ENCODE data around the gene KCNJ6. TPM values are rescaled to one million over a fixed set of nuclear protein-coding genes. Genes with fewer than 3 reads are reported as not detected.

Gene KCNJ6
- total RNA-seq, 4 donors from 2014 or later = 0.62 TPM; not detected in 3

DNA sequence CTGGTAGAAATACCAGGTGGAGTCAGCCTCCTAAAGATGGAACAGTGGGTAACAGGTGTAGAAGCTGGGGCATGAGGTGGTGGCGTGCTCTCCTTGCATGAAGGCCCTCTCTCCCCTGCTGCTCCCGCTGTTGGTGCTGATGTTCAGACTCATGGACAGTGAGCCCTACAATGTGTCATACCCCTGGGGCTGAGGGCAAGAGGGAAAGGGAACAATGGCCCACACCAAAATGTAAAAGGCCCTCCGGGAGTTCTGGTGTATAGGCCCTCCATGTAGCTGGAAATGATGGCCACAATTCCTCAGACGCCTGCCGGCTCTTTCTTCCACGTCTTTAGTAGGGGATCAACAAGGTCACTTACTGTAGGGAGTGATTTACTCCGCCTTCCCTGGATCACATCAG, 354.8 kb downstream of the KCNJ6 start:
- no peaks in the 10 kb centered on the region for H3K9me3 ChIP-seq
- intact Hi-C loops (cut with DNase I; ENCODE audit: low total_unique reads) = no loop called here
- no peak for TF ChIP-seq POLR2A (IDR thresholded peaks at IDR 0.05)
- TF ChIP-seq, protein P1, sequence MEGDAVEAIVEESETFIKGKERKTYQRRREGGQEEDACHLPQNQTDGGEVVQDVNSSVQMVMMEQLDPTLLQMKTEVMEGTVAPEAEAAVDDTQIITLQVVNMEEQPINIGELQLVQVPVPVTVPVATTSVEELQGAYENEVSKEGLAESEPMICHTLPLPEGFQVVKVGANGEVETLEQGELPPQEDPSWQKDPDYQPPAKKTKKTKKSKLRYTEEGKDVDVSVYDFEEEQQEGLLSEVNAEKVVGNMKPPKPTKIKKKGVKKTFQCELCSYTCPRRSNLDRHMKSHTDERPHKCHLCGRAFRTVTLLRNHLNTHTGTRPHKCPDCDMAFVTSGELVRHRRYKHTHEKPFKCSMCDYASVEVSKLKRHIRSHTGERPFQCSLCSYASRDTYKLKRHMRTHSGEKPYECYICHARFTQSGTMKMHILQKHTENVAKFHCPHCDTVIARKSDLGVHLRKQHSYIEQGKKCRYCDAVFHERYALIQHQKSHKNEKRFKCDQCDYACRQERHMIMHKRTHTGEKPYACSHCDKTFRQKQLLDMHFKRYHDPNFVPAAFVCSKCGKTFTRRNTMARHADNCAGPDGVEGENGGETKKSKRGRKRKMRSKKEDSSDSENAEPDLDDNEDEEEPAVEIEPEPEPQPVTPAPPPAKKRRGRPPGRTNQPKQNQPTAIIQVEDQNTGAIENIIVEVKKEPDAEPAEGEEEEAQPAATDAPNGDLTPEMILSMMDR (IDR thresholded peaks at IDR 0.05) = no peak
- H3K36me3 ChIP-seq = no peaks in the 10 kb centered on the region
- no peak for DNase-seq
- no peak overlapping the region for H3K27ac ChIP-seq
- H3K27me3 ChIP-seq = no peaks in the 10 kb centered on the region
- no peaks in the 10 kb centered on the region for H3K4me1 ChIP-seq
- H3K4me3 ChIP-seq = no peak overlapping the region

DNA sequence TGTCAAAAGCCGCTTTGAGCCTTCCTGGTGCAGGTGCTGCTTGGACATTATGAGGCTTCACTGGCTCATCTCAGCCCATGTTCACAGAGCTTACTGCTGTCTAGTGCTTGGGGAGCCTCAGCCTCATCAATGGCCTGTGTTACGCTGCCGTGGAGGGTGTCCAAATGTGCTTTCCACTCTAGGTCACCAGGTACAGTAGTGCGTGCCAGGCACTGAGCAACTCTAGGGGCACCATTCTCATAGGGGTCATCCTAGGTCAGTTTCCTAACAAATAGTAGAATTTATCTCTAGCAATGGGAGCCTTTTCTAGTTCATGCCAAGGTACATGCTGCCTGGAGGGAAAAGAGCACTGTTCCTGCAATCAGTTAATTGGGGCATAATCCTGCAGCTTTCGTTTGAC, 355.9 kb downstream of the KCNJ6 start:
- no peaks in the 10 kb centered on the region for H3K4me1 ChIP-seq
- no peaks in the 10 kb centered on the region for H3K27me3 ChIP-seq
- TF ChIP-seq POLR2A (IDR thresholded peaks at IDR 0.05) = no peak
- intact Hi-C loops (cut with DNase I; ENCODE audit: low total_unique reads) = no loop called here
- DNase-seq = no peak
- no peaks in the 10 kb centered on the region for H3K9me3 ChIP-seq
- H3K4me3 ChIP-seq = no peak overlapping the region
- no peak overlapping the region for H3K27ac ChIP-seq
- H3K36me3 ChIP-seq = no peaks in the 10 kb centered on the region

DNA sequence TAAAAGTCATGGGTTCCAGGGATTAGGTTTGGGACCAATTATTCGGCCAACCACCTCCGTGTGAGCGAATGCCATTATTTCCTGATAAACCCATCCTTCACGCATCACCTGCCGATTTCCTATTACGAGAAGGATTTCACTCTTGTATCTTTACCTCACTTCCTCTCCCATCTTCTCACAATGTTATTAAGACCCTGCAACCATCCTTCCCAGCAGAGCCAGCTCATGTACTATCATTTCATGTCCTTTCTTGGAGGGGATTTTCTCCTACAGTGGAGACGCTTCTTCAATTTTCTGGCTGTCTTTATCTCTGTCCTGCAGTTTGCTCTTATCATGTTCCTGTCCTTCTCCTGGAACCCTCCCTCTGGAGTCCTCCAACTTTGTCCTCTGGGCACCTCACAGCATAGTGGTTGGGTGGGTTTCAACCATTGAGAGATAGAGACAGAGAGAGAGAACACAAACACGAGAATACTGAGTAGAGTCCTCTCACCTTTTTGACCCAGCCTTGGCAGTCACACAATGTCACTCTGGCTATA, 357.5 kb downstream of the KCNJ6 start:
- no peak for DNase-seq
- no peaks in the 10 kb centered on the region for H3K27me3 ChIP-seq
- intact Hi-C loops (cut with DNase I; ENCODE audit: low total_unique reads) = no loop called here

More for the DNA sequence above, 357.5 kb downstream of the KCNJ6 start:
- TF ChIP-seq, protein P1 (IDR thresholded peaks at IDR 0.05) = no peak
- TF ChIP-seq POLR2A (IDR thresholded peaks at IDR 0.05) = no peak
- Histone ChIP-seq H3K4me3 (no peak overlapping the region), H3K4me1 (no peaks in the 10 kb centered on the region), H3K27ac (no peak overlapping the region), H3K36me3 (no peaks in the 10 kb centered on the region), H3K9me3 (no peaks in the 10 kb centered on the region)

Data from uterus (tissue), 4 donors.